Sigmoid colon (tissue), 7 donors: ENCODE data around the gene LXN. TPM values are rescaled to one million over a fixed set of nuclear protein-coding genes. Genes with fewer than 3 reads are reported as not detected.

Experiments used
- DNase-seq: peaks from one replicate; pipeline ENCODE4 v3.0.0-alpha.2; 2019
- H3K27ac ChIP-seq, 4 donors: fragments of 200-600 bp; sonication (generic); one replicate each; pipeline ENCODE4 v1.5.1; 2016 to 2019; ENCODE audit warnings: mild to moderate bottlenecking in 1 of 4
- H3K27me3 ChIP-seq, 3 donors: fragments of 200-600 bp; sonication (generic); one replicate each; pipeline ENCODE4 v1.5.1; 2019; ENCODE audit warnings: mild to moderate bottlenecking in 1 of 3
- H3K36me3 ChIP-seq, 4 donors: fragments of 200-600 bp; sonication (generic); one replicate each; pipeline ENCODE4 v1.5.1; 2016 to 2019
- H3K4me1 ChIP-seq, 4 donors: fragments of 200-600 bp; sonication (generic); one replicate each; pipeline ENCODE4 v1.5.1; 2017 to 2019
- H3K4me3 ChIP-seq, 4 donors: fragments of 200-600 bp; sonication (generic); one replicate each; pipeline ENCODE4 v1.5.1; 2017 to 2019; ENCODE audit warnings: mild to moderate bottlenecking in 2 of 4, moderate library complexity in 1 of 4
- H3K9me3 ChIP-seq, 4 donors: fragments of 200-600 bp in 3 of 4; sonication (generic) in 3 of 4; one replicate each; pipeline versions ENCODE4 v1.5.1 to v1.6.1; 2013 to 2019
- CTCF ChIP-seq, 4 experiments: fragments of 450-650 bp in 3 of 4; fragments of 200-600 bp in 1 of 4; IDR thresholded peaks; one replicate each; pipeline ENCODE4 v1.5.1; 2016 to 2019; ENCODE audit warnings: antibody characterized with exemption in 4 of 4, mild to moderate bottlenecking in 3 of 4, moderate library complexity in 2 of 4
- EP300 ChIP-seq, 4 donors: sonication (generic); formaldehyde crosslinking; IDR thresholded peaks; one replicate each; pipeline ENCODE4 v1.6.1; 2017; ENCODE audit warnings: antibody characterized with exemption in 4 of 4
- POLR2A ChIP-seq, 2 donors: fragments of 450-650 bp; IDR thresholded peaks; one replicate each; pipeline ENCODE4 v1.6.1; 2016; ENCODE audit warnings: antibody characterized with exemption in 2 of 2, mild to moderate bottlenecking in 2 of 2, moderate library complexity in 2 of 2
- POLR2AphosphoS5 ChIP-seq, 4 donors: sonication (generic); formaldehyde crosslinking; IDR thresholded peaks; one replicate each; pipeline ENCODE4 v1.6.1; 2017; ENCODE audit warnings: antibody characterized with exemption in 4 of 4
- WGBS, 2 donors: extraction: QIAGEN DNeasy Blood & Tissue Kit; methylation state at CpG; one replicate each; pipeline ENCODE4 v1.1.7; 2013; 5-methylcytosine and 5-hydroxymethylcytosine counted together
- intact Hi-C: fragments of 100-400 bp; cut with DNase I; formaldehyde crosslinking; loops from one replicate; pipeline ENCODE4 v1.15.1; 2023
- polyA plus RNA-seq, 3 donors: library from polyadenylated mRNA; stranded (reverse); fragments of 200-250 nt; gene quantifications; one replicate each; pipeline ENCODE4 v1.2.3, GENCODE V29; 2013
- total RNA-seq, 4 donors: library from RNA; depleted of rRNA; stranded (reverse); fragments of >200 nt; gene quantifications; one replicate each; pipeline ENCODE4 v1.1.0, GENCODE V29; 2016
- donor health status: healthy with polysubstance abuse.
- donor health status: Bipolar disorder and iron deficiency.
- donor health status: healthy.

Gene LXN
- total and polyA plus RNA-seq, 7 donors = 8.6 to 97.3 (median 13.2) TPM

DNA sequence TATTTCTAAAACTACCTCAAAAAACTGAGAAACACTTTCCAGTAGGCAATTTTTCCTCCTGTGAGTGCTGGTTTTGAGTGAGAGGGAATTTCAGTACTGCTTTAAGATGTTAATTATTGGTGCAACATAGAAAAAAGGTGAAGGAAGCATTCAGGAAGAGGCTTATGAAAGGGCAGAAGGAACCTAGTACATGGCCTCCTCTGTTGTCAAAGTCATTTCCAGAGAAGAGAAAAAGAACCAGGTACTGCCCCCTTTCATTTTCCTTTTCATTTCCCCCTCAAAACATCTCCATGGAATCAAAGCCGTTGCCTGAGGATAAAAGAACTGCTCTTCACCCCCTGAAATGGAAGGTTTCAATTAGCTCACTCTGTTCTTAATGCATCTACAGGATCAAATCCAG, 40.0 kb upstream of the LXN start:
- Histone ChIP-seq H3K36me3 (peaks cover 0 to 32% (median 4%) of the 10 kb centered on the region in 4 donors), H3K27me3 (no peaks in the 10 kb centered on the region), H3K4me1 (peaks cover 0 to 31% (median 24%) of the 10 kb centered on the region in 4 donors), H3K4me3 (no peak overlapping the region), H3K27ac (peak overlapping the region; percentile 11 to 58 (median 26)), H3K9me3 (no peaks in the 10 kb centered on the region)
- WGBS, 2 donors = 81 to 84% methylated on average over 1 of the region's 1 CpG
- DNase-seq = no peak
- intact Hi-C loops = no loop called here
- TF ChIP-seq EP300 (IDR thresholded peaks at IDR 0.05) (no peak), CTCF (IDR thresholded peaks at IDR 0.05) (no peak), POLR2AphosphoS5 (IDR thresholded peaks at IDR 0.05) (no peak), POLR2A (IDR thresholded peaks at IDR 0.05) (no peak)

DNA sequence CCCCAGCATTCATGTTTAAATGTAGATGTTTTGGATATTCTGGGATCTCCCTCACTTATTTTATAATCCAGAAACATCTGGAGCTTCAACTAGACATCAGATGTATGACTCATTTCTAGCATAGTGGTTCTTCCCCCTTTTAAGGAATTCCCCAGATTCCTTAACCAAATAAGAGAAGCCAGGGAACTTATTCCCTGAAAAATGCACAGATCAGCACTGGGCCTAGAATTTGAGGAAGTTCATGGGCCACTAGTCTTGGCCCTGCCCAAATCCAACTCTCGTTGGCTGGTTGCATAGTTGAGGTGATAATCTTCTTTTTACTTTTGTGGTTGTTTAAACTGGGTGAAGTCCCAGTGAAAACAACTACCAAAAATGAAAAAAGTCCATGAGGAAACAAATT, 39.4 kb upstream of the LXN start:
- peaks cover 0 to 35% (median 7%) of the 10 kb centered on the region in 4 donors for H3K36me3 ChIP-seq
- H3K27ac ChIP-seq = peak overlapping the region in 3 of 4 donors; percentile 11 to 58 (median 39)

DNA sequence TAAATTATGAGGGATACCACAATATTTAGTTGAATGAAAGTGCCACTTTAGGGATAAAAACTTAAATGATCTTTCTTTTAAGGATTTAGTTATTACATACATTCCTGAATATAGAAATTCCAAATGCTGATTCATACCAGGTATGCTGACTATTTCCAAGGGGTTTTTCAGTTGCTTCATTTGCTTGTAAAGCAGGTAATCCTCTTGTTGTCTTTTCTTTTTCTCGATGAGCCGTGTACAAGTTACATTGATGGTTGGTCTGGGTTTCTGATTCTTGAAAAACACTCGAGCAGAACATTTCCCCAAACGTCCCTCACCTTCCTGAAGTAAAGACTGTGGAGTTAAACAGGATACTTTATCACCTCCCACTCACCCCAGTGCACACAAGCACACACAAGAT, 38.2 kb upstream of the LXN start:
- Histone ChIP-seq H3K4me1 (peaks cover 0 to 26% (median 15%) of the 10 kb centered on the region in 4 donors), H3K36me3 (peaks cover 0 to 35% (median 7%) of the 10 kb centered on the region in 4 donors), H3K27me3 (no peaks in the 10 kb centered on the region), H3K27ac (no peak overlapping the region), H3K4me3 (no peak overlapping the region), H3K9me3 (no peaks in the 10 kb centered on the region)
- 83 to 89% methylated on average over 4 of the region's 4 CpGs for WGBS, 2 donors
- TF ChIP-seq CTCF (IDR thresholded peaks at IDR 0.05) (no peak), POLR2AphosphoS5 (IDR thresholded peaks at IDR 0.05) (no peak), EP300 (IDR thresholded peaks at IDR 0.05) (no peak)
- DNase-seq = no peak
- intact Hi-C loops = no loop called here

More for the DNA sequence above, 39.4 kb upstream of the LXN start:
- no peak for DNase-seq
- intact Hi-C loops = no loop called here
- no peak for TF ChIP-seq POLR2A (IDR thresholded peaks at IDR 0.05)
- peak in 1 of 4 donors; percentile 33 for TF ChIP-seq POLR2AphosphoS5 (IDR thresholded peaks at IDR 0.05)
- TF ChIP-seq CTCF (IDR thresholded peaks at IDR 0.05) = no peak
- H3K4me3 ChIP-seq = no peak overlapping the region
- H3K9me3 ChIP-seq = no peaks in the 10 kb centered on the region
- no peaks in the 10 kb centered on the region for H3K27me3 ChIP-seq
- 54 to 56% methylated on average over 1 of the region's 1 CpG for WGBS, 2 donors
- H3K4me1 ChIP-seq = peaks cover 0 to 26% (median 21%) of the 10 kb centered on the region in 4 donors

GRCh38 chr3:158709666-158710083, 37.2 kb upstream of the LXN start:
- Histone ChIP-seq H3K4me3 (no peak overlapping the region), H3K36me3 (peaks cover 0 to 35% (median 9%) of the 10 kb centered on the region in 4 donors), H3K27me3 (no peaks in the 10 kb centered on the region), H3K4me1 (peaks cover 0 to 26% (median 15%) of the 10 kb centered on the region in 4 donors), H3K27ac (peak overlapping the region in 1 of 4 donors; percentile 38), H3K9me3 (no peaks in the 10 kb centered on the region)
- 85 to 90% methylated on average over 4 of the region's 4 CpGs for WGBS, 2 donors
- intact Hi-C loops = no loop called here
- no peak for TF ChIP-seq EP300 (IDR thresholded peaks at IDR 0.05)
- no peak for DNase-seq

DNA sequence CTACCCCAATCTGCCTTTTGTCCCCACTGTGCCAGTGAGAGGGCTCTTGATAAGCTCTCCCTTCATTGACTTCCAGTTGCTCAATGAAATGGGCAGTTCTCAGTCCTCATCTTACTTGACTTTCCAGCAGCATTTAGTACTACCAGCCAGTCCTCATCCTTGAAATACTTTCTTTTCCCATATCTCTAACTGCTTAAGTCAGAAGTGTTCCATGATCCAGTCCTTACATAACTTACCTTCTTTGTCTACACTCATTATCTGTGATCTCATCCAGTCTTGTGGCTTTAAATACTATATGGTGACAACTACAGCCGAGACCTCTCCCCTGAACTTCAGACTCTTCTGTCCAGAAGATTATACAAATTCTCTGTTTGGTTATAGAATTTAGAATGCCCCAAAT, 31.1 kb upstream of the LXN start:
- intact Hi-C loops = no loop called here
- DNase-seq = no peak
- no peak for TF ChIP-seq POLR2AphosphoS5 (IDR thresholded peaks at IDR 0.05)
- TF ChIP-seq POLR2A (IDR thresholded peaks at IDR 0.05) = no peak
- no peak for TF ChIP-seq CTCF (IDR thresholded peaks at IDR 0.05)
- Histone ChIP-seq H3K27me3 (no peaks in the 10 kb centered on the region), H3K9me3 (no peaks in the 10 kb centered on the region), H3K4me1 (no peaks in the 10 kb centered on the region), H3K36me3 (peaks cover 0 to 19% (median 9%) of the 10 kb centered on the region in 4 donors), H3K4me3 (no peak overlapping the region), H3K27ac (no peak overlapping the region)
- 92 to 98% methylated on average over 1 of the region's 1 CpG for WGBS, 2 donors
